ENCODE measurements around the gene ST6GALNAC2. TPM values are rescaled to one million over a fixed set of nuclear protein-coding genes. Genes with fewer than 3 reads are reported as not detected.

The ST6GALNAC2 gene
- total RNA-seq, 2 donors from 2014 or later: 6.9 to 10.1 TPM

DNA sequence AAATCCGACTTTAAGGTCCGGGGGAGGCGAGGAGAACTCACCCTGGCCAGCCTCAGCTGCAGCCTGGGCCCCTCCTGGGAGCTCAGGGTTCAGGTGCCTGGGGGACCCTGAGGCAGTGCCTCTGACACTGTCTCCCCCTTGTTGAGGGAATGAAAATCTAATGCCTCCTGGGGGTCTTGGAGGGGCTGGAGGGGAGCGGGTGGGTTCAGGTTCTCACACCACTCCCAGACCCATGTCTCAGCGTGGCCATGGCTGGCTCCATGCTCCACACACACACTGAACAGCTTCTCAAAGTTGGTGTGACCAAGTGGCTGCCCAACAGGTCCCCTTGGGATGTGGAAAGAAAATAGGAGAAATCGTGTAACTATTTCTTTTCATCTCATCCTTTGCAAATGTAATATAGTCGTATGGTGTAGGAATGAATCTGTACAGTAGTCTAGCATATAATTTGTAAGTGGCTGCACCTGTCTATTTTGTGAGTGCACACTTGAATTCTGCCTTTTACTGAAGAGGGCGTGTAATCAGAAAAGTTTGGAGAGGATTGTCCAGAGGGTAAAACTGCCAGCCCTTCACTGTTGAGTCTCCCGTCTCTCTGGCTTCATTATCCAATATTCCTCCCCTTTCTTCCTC lies 46.6 kb downstream of the ST6GALNAC2 start:
- Histone ChIP-seq H3K27me3 (peaks cover 3 to 10% of the 10 kb centered on the region in 2 donors), H3K4me3 (no peak overlapping the region), H3K9me3 (no peaks in the 10 kb centered on the region), H3K27ac (no peak overlapping the region), H3K4me1 (peaks cover 33% of the 10 kb centered on the region), H3K36me3 (replicated peaks in 1 of 2; ENCODE audit: insufficient read depth in 1 of 2, low read depth in 2 of 2) (no peaks in the 10 kb centered on the region)
- ATAC-seq (no peak), DNase-seq (no peak)
- TF ChIP-seq POLR2A (IDR thresholded peaks at IDR 0.05): no peak
- TF ChIP-seq, protein P1, sequence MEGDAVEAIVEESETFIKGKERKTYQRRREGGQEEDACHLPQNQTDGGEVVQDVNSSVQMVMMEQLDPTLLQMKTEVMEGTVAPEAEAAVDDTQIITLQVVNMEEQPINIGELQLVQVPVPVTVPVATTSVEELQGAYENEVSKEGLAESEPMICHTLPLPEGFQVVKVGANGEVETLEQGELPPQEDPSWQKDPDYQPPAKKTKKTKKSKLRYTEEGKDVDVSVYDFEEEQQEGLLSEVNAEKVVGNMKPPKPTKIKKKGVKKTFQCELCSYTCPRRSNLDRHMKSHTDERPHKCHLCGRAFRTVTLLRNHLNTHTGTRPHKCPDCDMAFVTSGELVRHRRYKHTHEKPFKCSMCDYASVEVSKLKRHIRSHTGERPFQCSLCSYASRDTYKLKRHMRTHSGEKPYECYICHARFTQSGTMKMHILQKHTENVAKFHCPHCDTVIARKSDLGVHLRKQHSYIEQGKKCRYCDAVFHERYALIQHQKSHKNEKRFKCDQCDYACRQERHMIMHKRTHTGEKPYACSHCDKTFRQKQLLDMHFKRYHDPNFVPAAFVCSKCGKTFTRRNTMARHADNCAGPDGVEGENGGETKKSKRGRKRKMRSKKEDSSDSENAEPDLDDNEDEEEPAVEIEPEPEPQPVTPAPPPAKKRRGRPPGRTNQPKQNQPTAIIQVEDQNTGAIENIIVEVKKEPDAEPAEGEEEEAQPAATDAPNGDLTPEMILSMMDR (IDR thresholded peaks at IDR 0.05): no peak
- intact Hi-C loops (cut with DNase I): no loop called here
- 90% methylated on average over 9 of the region's 9 CpGs for WGBS, 2 donors

GRCh38 chr17:76538281-76538931 lies 47.3 kb downstream of the ST6GALNAC2 start:
- Histone ChIP-seq H3K9me3 (no peaks in the 10 kb centered on the region), H3K27me3 (peaks cover 0 to 10% of the 10 kb centered on the region in 2 donors), H3K27ac (peak overlapping the region in 3 of 4 donors; percentile 29 to 50 (median 43)), H3K36me3 (replicated peaks in 1 of 2; ENCODE audit: insufficient read depth in 1 of 2, low read depth in 2 of 2) (no peaks in the 10 kb centered on the region), H3K4me1 (peaks cover 29% of the 10 kb centered on the region), H3K4me3 (no peak overlapping the region)
- no peak for ATAC-seq
- TF ChIP-seq, protein P1 (IDR thresholded peaks at IDR 0.05): no peak
- no peak for TF ChIP-seq POLR2A (IDR thresholded peaks at IDR 0.05)
- WGBS, 2 donors: 48 to 74% methylated on average over 10 to 33 of the region's 37 CpGs
- intact Hi-C loops (cut with DNase I): no loop called here
- no peak for DNase-seq

- DNase-seq: no peak
- WGBS, 2 donors: 2% methylated on average over 20 to 89 of the region's 95 CpGs
- Histone ChIP-seq H3K4me1 (peaks cover 29% of the 10 kb centered on the region), H3K36me3 (replicated peaks in 1 of 2; ENCODE audit: insufficient read depth in 1 of 2, low read depth in 2 of 2) (no peaks in the 10 kb centered on the region), H3K4me3 (no peak within 1 kb of the TSS), H3K9me3 (no peaks in the 10 kb centered on the region), H3K27ac (peak within 1 kb of the TSS in 3 of 4 donors; percentile 29 to 50 (median 43)), H3K27me3 (peaks cover 0 to 10% of the 10 kb centered on the region in 2 donors)
- no peak for ATAC-seq
- intact Hi-C loops (cut with DNase I): no loop called here
- TF ChIP-seq POLR2A (IDR thresholded peaks at IDR 0.05): no peak
- TF ChIP-seq, protein P1 (IDR thresholded peaks at IDR 0.05): no peak
These were observed 47.9 kb downstream of the ST6GALNAC2 start, which contains the start of gene CYGB for GRCh38 chr17:76537578-76538280. Gene CYGB (minus strand): TSS chr17:76537709. CDS start chr17:76537542, 167 bp downstream.

DNA sequence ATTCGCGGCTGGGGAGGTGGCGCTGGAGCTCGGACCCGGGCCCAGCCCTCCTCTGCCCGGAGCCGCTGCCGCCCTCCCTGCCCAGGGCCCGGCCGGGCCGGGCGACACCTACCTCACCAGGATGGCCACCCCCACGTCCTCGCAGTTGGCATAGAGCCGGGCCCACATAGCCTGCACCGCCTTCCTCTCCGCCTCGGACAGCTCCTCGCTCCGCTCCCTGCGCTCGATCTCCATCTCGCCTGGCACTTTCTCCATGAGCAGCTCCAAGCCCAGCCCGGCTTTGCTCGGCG lies 48.4 kb downstream of the ST6GALNAC2 start:
- ATAC-seq (no peak), DNase-seq (peak in 3 of 4 donors; percentile 33 to 56 (median 52))
- H3K4me3 ChIP-seq: no peak overlapping the region
- no peaks in the 10 kb centered on the region for H3K9me3 ChIP-seq
- 2% methylated on average over 21 of the region's 26 CpGs; no CpG with 5 or more reads in 1 of the 2 donors for WGBS, 2 donors
- TF ChIP-seq POLR2A (IDR thresholded peaks at IDR 0.05): no peak
- TF ChIP-seq, protein P1 (IDR thresholded peaks at IDR 0.05): no peak
- no peaks in the 10 kb centered on the region for H3K36me3 ChIP-seq (replicated peaks in 1 of 2; ENCODE audit: insufficient read depth in 1 of 2, low read depth in 2 of 2)
- peaks cover 0 to 10% of the 10 kb centered on the region in 2 donors for H3K27me3 ChIP-seq
- intact Hi-C loops (cut with DNase I): no loop called here
- H3K27ac ChIP-seq: no peak overlapping the region
- peaks cover 29% of the 10 kb centered on the region for H3K4me1 ChIP-seq
